GM19025 (cell line): ENCODE measurements around the gene C1orf50.
"Not testable (repeated sequence)": the region's sequence is repeated elsewhere in the genome, so short reads cannot be mapped to it uniquely, and the experiment has no call there.

Experiments used
- ATAC-seq: cut with Tn5 transposase; IDR thresholded peaks from one replicate; pipeline ENCODE4 v1.9.1; 2021; ENCODE audit warnings: mild to moderate bottlenecking, low read depth, moderate library complexity; ENCODE audit not compliant: unreplicated experiment

C1orf50 gene

DNA sequence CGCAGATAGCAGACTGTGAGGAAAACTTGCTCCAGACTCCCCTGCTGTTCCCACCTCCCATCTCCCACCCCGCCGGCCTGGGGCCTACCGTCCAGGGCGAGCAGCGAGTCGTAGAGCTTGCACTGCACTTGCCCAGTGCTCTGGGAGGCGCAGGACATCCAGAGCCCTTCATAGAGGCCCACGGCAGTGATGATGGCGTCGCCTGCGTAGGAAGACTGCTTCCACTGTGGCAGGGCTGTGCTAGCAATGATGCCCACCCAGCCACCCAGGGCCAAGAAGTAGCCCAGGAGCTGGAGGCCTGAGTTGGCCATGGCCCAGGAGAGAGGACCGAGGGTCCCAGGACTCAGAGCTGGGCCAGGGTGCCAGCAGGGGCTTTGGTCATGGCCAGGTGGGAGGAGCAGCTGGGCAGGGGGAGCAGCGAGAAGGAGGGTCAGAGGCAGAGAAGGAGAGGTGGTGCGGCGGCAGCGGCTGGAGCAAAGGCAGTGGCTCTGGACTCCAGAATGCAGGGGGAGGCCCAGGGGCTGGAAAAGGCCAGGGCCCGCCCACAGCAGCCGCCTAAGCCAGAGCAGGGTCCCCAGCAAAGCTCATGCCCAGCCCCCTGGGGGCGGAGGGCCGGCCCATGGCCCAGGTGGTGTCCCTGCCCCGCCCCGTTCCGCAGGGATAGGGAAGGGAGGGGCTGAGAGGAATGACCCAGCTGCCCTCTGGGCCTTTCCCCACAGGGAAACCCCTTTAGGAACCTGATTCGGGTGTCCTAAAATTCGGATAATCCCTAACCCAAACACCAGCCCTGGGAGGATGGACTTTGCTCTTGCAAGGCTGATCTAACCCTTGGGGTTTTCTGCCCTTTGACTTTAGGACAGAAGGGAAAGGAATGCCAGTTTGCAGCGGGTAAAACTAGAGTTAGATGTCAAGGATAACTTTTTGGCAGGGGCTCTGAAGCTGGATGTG, 27.0 kb upstream of the C1orf50 start, which contains the start of gene CLDN19:
CLDN19 (minus strand) TSS at position 484 of the 948 bp plus-strand sequence; CDS start at position 311, 173 bp downstream.
- no peak for ATAC-seq

- no peak for ATAC-seq
Observed at GRCh38 chr1:42740851-42741580, 26.0 kb upstream of the C1orf50 start.

- no peak for ATAC-seq
Observed at GRCh38 chr1:42741706-42742105, 25.3 kb upstream of the C1orf50 start.

GRCh38 chr1:42742141-42742540, 24.9 kb upstream of the C1orf50 start:
- no peak for ATAC-seq

GRCh38 chr1:42742617-42743316, 24.3 kb upstream of the C1orf50 start:
- ATAC-seq: no peak

DNA sequence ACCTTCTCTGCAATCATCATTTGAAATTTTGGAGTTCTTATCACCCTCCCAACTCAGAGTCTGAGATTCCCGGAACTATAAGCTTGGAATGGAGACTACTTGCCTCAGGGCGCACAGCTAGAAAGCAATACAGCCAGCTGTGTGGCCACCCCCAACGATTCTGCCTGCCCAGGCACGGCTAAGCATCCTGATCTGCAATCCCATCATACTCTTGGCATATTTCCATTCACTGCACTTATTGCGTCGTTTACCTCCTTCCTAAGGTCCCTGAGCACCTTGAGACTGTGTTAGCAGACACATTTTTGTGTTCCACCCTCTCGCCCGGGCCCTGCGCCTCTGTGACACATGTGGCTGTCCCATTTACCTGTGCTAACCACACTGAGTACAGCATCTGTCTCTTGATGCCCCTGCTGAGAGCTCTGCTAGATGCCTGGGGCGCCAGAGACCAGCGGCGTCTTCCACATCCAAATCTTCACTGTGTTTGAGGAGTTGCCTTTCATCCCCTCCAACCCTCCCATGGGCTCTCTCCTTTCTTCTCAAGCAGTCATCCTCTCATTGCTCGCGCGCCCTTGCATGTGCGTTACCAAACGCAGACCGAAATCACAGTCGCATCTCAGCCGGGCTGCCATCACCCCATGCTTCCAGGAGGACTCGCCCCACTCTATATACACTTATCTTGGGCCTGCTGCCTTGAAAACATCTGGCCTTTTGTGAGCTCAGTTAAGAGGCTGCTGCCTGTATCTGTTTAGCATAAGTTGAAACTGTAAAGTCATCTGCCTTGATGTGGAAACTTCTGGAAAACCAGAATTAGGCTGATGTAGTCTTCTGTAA, 23.5 kb upstream of the C1orf50 start:
- ATAC-seq: no peak

GRCh38 chr1:42744148-42744413, 23.0 kb upstream of the C1orf50 start:
- ATAC-seq: no peak

- ATAC-seq: no peak
Observed at GRCh38 chr1:42745851-42746250, 21.2 kb upstream of the C1orf50 start.

GRCh38 chr1:42746436-42747105, 20.5 kb upstream of the C1orf50 start:
- ATAC-seq: no peak

GRCh38 chr1:42747125-42747524, 19.9 kb upstream of the C1orf50 start:
- ATAC-seq: no peak

DNA sequence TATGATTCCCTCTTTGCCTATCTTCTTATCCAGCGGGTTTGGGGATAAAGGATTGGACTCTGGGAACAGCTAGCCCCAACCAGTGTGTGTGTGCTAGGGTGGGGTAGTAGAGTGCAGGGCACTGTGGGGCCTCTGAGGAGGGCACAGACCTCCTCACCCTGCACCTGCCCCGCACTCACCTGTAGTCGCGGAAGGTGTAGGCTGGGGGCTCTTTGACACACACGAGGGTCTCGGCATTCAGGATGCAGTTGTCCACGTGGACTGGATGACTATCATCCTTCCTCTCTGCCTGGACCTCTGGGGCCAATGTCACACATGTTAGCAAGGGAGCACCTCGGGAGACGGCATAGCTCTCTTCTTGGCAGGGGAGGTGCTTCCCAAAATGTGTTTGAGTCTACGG, 19.0 kb upstream of the C1orf50 start:
- no peak for ATAC-seq

- ATAC-seq: no peak
Observed at GRCh38 chr1:42748461-42749410, 18.3 kb upstream of the C1orf50 start.

GRCh38 chr1:42750041-42750440, 17.0 kb upstream of the C1orf50 start:
- no peak for ATAC-seq

GRCh38 chr1:42751511-42752070, 15.5 kb upstream of the C1orf50 start:
- ATAC-seq: not testable (repeated sequence)

DNA sequence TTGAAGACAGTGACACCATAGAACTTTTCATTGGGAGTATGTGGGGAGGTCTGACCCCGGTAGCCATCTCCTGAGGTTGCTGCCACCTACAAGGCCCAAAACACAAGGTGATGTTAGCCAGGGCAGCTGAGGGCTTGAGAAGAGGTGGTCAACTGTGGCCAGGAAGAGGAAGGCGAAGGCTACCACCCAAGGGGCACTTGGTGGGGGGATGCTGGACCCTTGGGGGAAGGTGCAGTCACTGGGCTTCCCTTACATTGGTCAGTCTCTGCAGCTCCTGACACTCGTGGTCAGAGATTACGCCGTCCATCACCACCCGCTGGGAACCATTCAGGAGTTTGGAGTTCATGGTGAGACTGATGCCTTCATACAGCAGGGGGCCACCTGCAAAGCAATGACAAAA, 14.8 kb upstream of the C1orf50 start:
- ATAC-seq: no peak

- no peak for ATAC-seq
Observed at GRCh38 chr1:42753070-42753469, 14.0 kb upstream of the C1orf50 start.

GRCh38 chr1:42756956-42757891, 9.8 kb upstream of the C1orf50 start:
- ATAC-seq: no peak
